GM23338 (cell line): ENCODE data around the gene TMEM150A. TPM values are rescaled to one million over a fixed set of nuclear protein-coding genes. Genes with fewer than 3 reads are reported as not detected.

ENCODE experiments used
- ATAC-seq: fragments of 200-7000 bp; cut with Tn5 transposase; 3 replicates; pipeline ENCODE4 v1.9.1; 2020
- DNase-seq: peaks from one replicate; pipeline ENCODE4 v3.0.0-alpha.2; 2015; ENCODE audit warnings: low spot score
- H2AFZ ChIP-seq: fragments of 200-600 bp; sonication (generic); 2 replicates; pipeline ENCODE4 v1.8.0; 2016; ENCODE audit warnings: antibody characterized with exemption, mild to moderate bottlenecking, moderate library complexity
- H3F3A ChIP-seq: fragments of 200-600 bp; sonication (generic); replicated peaks from 2 replicates; pipeline ENCODE4 v1.8.0; 2017; ENCODE audit warnings: antibody characterized with exemption, mixed run types, low read depth
- H3K27ac ChIP-seq: fragments of 200-600 bp; sonication (generic); 2 replicates; pipeline ENCODE4 v1.6.1; 2016; ENCODE audit warnings: low read depth
- H3K27me3 ChIP-seq: fragments of 200-600 bp; sonication (generic); 2 replicates; pipeline ENCODE4 v1.8.0; 2016; ENCODE audit warnings: mild to moderate bottlenecking, mixed run types, moderate library complexity; ENCODE audit not compliant: insufficient read depth
- H3K36me3 ChIP-seq: fragments of 200-600 bp; sonication (generic); 2 replicates; pipeline ENCODE4 v1.8.0; 2016; ENCODE audit warnings: mild to moderate bottlenecking; ENCODE audit not compliant: insufficient read depth
- H3K4me1 ChIP-seq: fragments of 200-600 bp; sonication (generic); 2 replicates; pipeline ENCODE4 v1.8.0; 2016; ENCODE audit warnings: mild to moderate bottlenecking, moderate library complexity; ENCODE audit not compliant: insufficient read depth
- H3K4me2 ChIP-seq: fragments of 200-600 bp; sonication (generic); 2 replicates; pipeline ENCODE4 v1.7.1; 2017; ENCODE audit warnings: mixed run types
- H3K4me3 ChIP-seq: fragments of 200-600 bp; sonication (generic); 2 replicates; pipeline ENCODE4 v1.6.1; 2016; ENCODE audit warnings: mixed run types
- H3K79me2 ChIP-seq: fragments of 200-600 bp; sonication (generic); replicated peaks from 2 replicates; pipeline ENCODE4 v1.8.0; 2017; ENCODE audit warnings: mild to moderate bottlenecking; ENCODE audit not compliant: insufficient read depth
- H3K9me2 ChIP-seq: fragments of 200-600 bp; sonication (generic); 2 replicates; pipeline ENCODE4 v1.8.0; 2017; ENCODE audit not compliant: insufficient read depth
- H4K20me1 ChIP-seq: fragments of 200-600 bp; sonication (generic); replicated peaks from 2 replicates; pipeline ENCODE4 v1.8.0; 2017; ENCODE audit warnings: mild to moderate bottlenecking; ENCODE audit not compliant: insufficient read depth
- H3K27ac Mint-ChIP-seq: 2 replicates; pipeline ENCODE4 v1.8.0; 2020; ENCODE audit warnings: inconsistent platforms, mild to moderate bottlenecking, moderate library complexity, mixed read lengths
- H3K27me3 Mint-ChIP-seq: 3 replicates; pipeline ENCODE4 v1.8.0; 2022; ENCODE audit warnings: low read depth, mild to moderate bottlenecking, moderate library complexity, mixed read lengths, inconsistent platforms; ENCODE audit not compliant: insufficient read depth, poor library complexity
- H3K36me3 Mint-ChIP-seq: 3 replicates; pipeline ENCODE4 v1.8.0; 2021; ENCODE audit warnings: low read depth, mild to moderate bottlenecking, inconsistent platforms, moderate library complexity, mixed read lengths
- H3K4me1 Mint-ChIP-seq: 3 replicates; pipeline ENCODE4 v1.8.0; 2020; ENCODE audit warnings: mild to moderate bottlenecking, inconsistent platforms, mixed read lengths
- H3K4me3 Mint-ChIP-seq: 3 replicates; pipeline ENCODE4 v1.8.0; 2021; ENCODE audit warnings: moderate library complexity, mild to moderate bottlenecking, inconsistent platforms, mixed read lengths
- H3K9me3 Mint-ChIP-seq: 3 replicates; pipeline ENCODE4 v1.8.0; 2020; ENCODE audit warnings: moderate library complexity, mild to moderate bottlenecking, inconsistent platforms, mixed read lengths
- CTCF ChIP-seq, 2 experiments: fragments of 200-600 bp in 1 of 2; sonication (generic) in 1 of 2; conservative IDR thresholded peaks; 2 replicates each; pipeline versions ENCODE4 v1.5.1 to v1.6.1; 2016 to 2017; ENCODE audit warnings: antibody characterized with exemption in 2 of 2, low read depth in 2 of 2, mild to moderate bottlenecking in 2 of 2, moderate library complexity in 1 of 2
- ETS1 ChIP-seq: IDR thresholded peaks from 2 replicates; pipeline ENCODE4 v1.6.1; 2016; ENCODE audit warnings: antibody characterized with exemption
- EZH2 ChIP-seq: fragments of 200-600 bp; sonication (generic); IDR thresholded peaks from one replicate; pipeline ENCODE4 v1.8.0; 2017; ENCODE audit warnings: antibody characterized with exemption, mild to moderate bottlenecking, low read depth; ENCODE audit not compliant: unreplicated experiment
- EZH2phosphoT487 ChIP-seq: fragments of 200-600 bp; sonication (generic); IDR thresholded peaks from one replicate; pipeline ENCODE4 v1.8.1; 2018; ENCODE audit warnings: antibody characterized with exemption; ENCODE audit not compliant: unreplicated experiment
- JUNB ChIP-seq: IDR thresholded peaks from one replicate; pipeline ENCODE4 v1.6.1; 2016; ENCODE audit warnings: antibody characterized with exemption; ENCODE audit not compliant: unreplicated experiment
- NANOG ChIP-seq: IDR thresholded peaks from 2 replicates; pipeline ENCODE4 v1.6.1; 2016; ENCODE audit warnings: antibody characterized with exemption, borderline replicate concordance
- POLR2AphosphoS5 ChIP-seq: IDR thresholded peaks from 2 replicates; pipeline ENCODE4 v1.6.1; 2016; ENCODE audit warnings: antibody characterized with exemption, low read depth
- REST ChIP-seq: IDR thresholded peaks from one replicate; pipeline ENCODE4 v1.6.1; 2018; ENCODE audit warnings: antibody characterized with exemption; ENCODE audit not compliant: unreplicated experiment
- STAT1 ChIP-seq: IDR thresholded peaks from one replicate; pipeline ENCODE4 v1.6.1; 2016; ENCODE audit warnings: antibody characterized with exemption; ENCODE audit not compliant: unreplicated experiment
- ZNF114 ChIP-seq: fragments of 250-450 bp; sonication (Bioruptor Pico); IDR thresholded peaks from 2 replicates; pipeline ENCODE4 v1.5.0; 2020; ENCODE audit warnings: mild to moderate bottlenecking, moderate library complexity
- ZNF331 ChIP-seq: fragments of 250-450 bp; sonication (Bioruptor Pico); IDR thresholded peaks from 2 replicates; pipeline ENCODE4 v1.5.0; 2020; ENCODE audit warnings: low read depth, mild to moderate bottlenecking, moderate library complexity
- polyA plus RNA-seq: library from polyadenylated mRNA; unstranded; fragments of >200 nt; fragmentation: Nextera tagmentation; extraction: Ambion mirVana; gene quantifications from 2 replicates; pipeline ENCODE4 v1.2.1, GENCODE V29; 2016
- total RNA-seq: library from RNA; depleted of rRNA; stranded (reverse); fragments of >200 nt; shearing (Covaris generic); gene quantifications from 2 replicates; pipeline ENCODE4 v1.2.3, GENCODE V29; 2014

The TMEM150A gene
- total and polyA plus RNA-seq, 2 experiments from 2014 or later: 16.4 to 27.9 TPM

- peaks cover 28% of the 10 kb centered on the region for H3K27me3 Mint-ChIP-seq
- Histone ChIP-seq H3K4me2 (peak within 1 kb of the TSS; percentile 86), H3F3A (0 out of 2 replicates have a peak, but pooled peaks cover 3% of the 10 kb centered on the region), H3K9me2 (no peaks in the 10 kb centered on the region), H3K79me2 (no peaks in the 10 kb centered on the region), H4K20me1 (no peaks in the 10 kb centered on the region), H3K4me1 (peaks cover 13% of the 10 kb centered on the region; the same call in 1 of the 2 replicates), H3K4me3 (peak within 1 kb of the TSS; percentile 65), H3K27ac (no peak within 1 kb of the TSS), H3K27me3 (peaks cover 31% of the 10 kb centered on the region), H3K36me3 (no peaks in the 10 kb centered on the region), H2AFZ (peak within 1 kb of the TSS; percentile 95)
- H3K9me3 Mint-ChIP-seq: 0 out of 3 replicates have a peak, but pooled peaks cover 3% of the 10 kb centered on the region
- H3K4me3 Mint-ChIP-seq: peak within 1 kb of the TSS; percentile 67
- DNase-seq: peak; percentile 55
- no peak within 1 kb of the TSS for H3K27ac Mint-ChIP-seq
- peaks cover 10% of the 10 kb centered on the region; the same call in 1 of the 3 replicates for H3K36me3 Mint-ChIP-seq
- peaks cover 14% of the 10 kb centered on the region for H3K4me1 Mint-ChIP-seq
- TF ChIP-seq REST (no peak), POLR2AphosphoS5 (peak; percentile 48; the same call in 1 of the 2 replicates)
- ATAC-seq: peak; percentile 87
These were observed 18.1 kb downstream of the TMEM150A start, which contains the start of gene VAMP5 for GRCh38 chr2:85584354-85584856. TSS of gene VAMP5 (plus strand) at chr2:85584431. CDS start at chr2:85584491, 60 bp downstream.

DNA sequence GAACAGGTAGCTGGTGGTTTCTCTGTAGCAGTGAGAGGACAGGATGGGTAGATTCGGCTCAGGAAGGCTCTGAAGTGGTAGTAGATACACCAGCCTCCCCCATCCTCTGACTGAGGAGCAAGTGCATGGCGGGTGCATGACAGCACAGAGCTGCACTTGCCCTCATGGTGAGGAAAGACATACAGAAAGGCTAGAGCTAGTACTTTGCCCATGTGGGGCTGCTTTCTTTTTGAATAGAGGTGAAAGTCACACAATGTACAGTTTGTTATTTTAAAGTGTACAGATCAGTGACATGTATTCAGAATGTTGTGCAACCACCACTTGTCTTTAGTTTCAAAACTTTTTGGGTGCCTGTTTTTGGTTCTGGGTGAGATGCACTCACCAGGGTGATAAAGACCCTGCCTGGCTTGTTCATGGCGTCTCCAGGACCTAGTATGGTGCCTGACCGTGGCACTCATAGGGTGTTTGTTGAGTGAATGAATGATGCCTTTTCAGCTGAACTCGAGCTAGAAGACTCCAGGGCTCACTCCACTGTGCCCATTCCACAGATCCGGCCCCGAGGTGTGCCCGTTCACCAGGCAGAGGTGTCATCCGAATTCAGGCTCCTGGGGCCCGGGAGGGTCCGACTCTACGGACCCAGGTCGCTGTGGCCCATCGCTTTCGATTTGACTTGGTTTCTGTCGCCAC, 18.7 kb downstream of the TMEM150A start:
- H3K4me1 Mint-ChIP-seq: peaks cover 20% of the 10 kb centered on the region
- peak overlapping the region; percentile 65 for H3K4me3 ChIP-seq
- H3K9me3 Mint-ChIP-seq: 0 out of 3 replicates have a peak, but pooled peaks cover 3% of the 10 kb centered on the region
- peak overlapping the region; percentile 67 for H3K4me3 Mint-ChIP-seq
- H3K36me3 Mint-ChIP-seq: peaks cover 10% of the 10 kb centered on the region; the same call in 1 of the 3 replicates
- 0 out of 2 replicates have a peak, but pooled peaks cover 3% of the 10 kb centered on the region for H3F3A ChIP-seq
- DNase-seq (no peak), ATAC-seq (no peak)
- H3K27me3 ChIP-seq: peaks cover 31% of the 10 kb centered on the region
- peak overlapping the region; percentile 84; the same call in 1 of the 2 replicates for H2AFZ ChIP-seq
- H3K4me2 ChIP-seq: peak overlapping the region; percentile 86
- no peak overlapping the region for H3K27ac ChIP-seq
- H3K36me3 ChIP-seq: no peaks in the 10 kb centered on the region
- no peaks in the 10 kb centered on the region for H3K9me2 ChIP-seq
- H3K4me1 ChIP-seq: peaks cover 19% of the 10 kb centered on the region
- no peaks in the 10 kb centered on the region for H4K20me1 ChIP-seq
- H3K27ac Mint-ChIP-seq: no peak overlapping the region
- peaks cover 30% of the 10 kb centered on the region for H3K27me3 Mint-ChIP-seq
- H3K79me2 ChIP-seq: no peaks in the 10 kb centered on the region
- TF ChIP-seq STAT1: no peak
- TF ChIP-seq POLR2AphosphoS5: no peak
- TF ChIP-seq REST: no peak
- TF ChIP-seq NANOG: no peak
- no peak for TF ChIP-seq EZH2phosphoT487
- no peak for TF ChIP-seq ETS1
- no peak for TF ChIP-seq JUNB
- TF ChIP-seq CTCF (conservative IDR thresholded peaks at IDR 0.05; ENCODE audit: low read depth in 2 of 2): no peak
- no peak for TF ChIP-seq ZNF331 (CRISPR knock-in tag)
- no peak for TF ChIP-seq EZH2
- no peak for TF ChIP-seq ZNF114 (CRISPR knock-in tag)
